GM18517 (cell line): ENCODE measurements around the gene ALG10.
"Not testable (repeated sequence)": the region's sequence is repeated elsewhere in the genome, so short reads cannot be mapped to it uniquely, and the experiment has no call there.

ENCODE experiments used
- ATAC-seq: cut with Tn5 transposase; IDR thresholded peaks from one replicate; pipeline ENCODE4 v1.9.1; 2021; ENCODE audit warnings: mild to moderate bottlenecking, moderate library complexity; ENCODE audit not compliant: unreplicated experiment

The ALG10 gene, protein sequence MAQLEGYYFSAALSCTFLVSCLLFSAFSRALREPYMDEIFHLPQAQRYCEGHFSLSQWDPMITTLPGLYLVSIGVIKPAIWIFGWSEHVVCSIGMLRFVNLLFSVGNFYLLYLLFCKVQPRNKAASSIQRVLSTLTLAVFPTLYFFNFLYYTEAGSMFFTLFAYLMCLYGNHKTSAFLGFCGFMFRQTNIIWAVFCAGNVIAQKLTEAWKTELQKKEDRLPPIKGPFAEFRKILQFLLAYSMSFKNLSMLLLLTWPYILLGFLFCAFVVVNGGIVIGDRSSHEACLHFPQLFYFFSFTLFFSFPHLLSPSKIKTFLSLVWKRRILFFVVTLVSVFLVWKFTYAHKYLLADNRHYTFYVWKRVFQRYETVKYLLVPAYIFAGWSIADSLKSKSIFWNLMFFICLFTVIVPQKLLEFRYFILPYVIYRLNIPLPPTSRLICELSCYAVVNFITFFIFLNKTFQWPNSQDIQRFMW

DNA sequence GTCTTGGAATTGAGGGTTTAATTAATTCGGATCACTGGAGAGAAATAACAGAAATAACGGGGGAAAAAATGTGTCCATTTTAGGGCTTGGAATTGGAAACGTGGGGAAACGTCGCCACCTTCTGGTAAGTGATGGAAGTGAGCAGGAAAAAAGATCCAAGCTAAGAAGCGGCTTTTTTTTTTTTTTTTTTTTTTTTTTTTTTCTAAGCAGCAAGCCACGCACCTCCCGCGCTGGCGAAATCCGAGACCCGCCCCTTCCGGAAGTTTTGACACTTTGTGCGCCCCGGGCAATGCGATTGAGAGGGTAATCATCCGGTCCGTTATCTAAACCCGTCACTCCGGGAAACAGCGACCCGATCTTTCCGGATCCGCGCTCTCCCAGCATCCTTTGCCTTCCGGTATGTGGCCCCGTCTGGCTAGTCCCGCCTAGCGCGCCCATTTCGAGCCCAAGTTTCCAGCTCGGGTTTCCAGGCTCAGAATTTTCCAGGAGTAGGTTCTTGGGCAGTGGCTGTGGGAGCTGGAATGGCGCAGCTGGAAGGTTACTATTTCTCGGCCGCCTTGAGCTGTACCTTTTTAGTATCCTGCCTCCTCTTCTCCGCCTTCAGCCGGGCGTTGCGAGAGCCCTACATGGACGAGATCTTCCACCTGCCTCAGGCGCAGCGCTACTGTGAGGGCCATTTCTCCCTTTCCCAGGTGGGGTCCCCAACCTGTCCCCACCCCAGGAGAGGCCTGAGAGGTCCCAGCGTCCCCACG, at the start of gene ALG10:
TSS of gene ALG10 (plus strand) at position 418 of the 752 bp plus-strand sequence. CDS start at position 522, 104 bp downstream.
- ATAC-seq, result peak; percentile 98

DNA sequence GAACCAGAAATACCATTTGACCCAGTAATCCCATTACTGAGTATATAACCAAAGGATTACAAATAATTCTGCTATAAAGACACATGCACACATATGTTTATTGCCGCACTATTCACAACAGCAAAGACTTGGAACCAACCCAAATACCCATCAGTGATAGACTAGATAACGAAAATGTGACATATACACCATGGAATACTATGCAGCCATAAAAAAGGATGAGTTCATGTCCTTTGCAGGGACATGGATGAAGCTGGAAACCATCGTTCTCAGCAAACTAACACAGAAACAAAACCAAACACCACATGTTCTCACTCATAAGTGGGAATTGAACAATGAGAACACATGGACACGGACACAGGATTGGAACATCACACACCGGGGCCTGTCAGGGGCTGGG, 49.4 kb upstream of the ALG10 start:
- ATAC-seq, result not testable (repeated sequence)

DNA sequence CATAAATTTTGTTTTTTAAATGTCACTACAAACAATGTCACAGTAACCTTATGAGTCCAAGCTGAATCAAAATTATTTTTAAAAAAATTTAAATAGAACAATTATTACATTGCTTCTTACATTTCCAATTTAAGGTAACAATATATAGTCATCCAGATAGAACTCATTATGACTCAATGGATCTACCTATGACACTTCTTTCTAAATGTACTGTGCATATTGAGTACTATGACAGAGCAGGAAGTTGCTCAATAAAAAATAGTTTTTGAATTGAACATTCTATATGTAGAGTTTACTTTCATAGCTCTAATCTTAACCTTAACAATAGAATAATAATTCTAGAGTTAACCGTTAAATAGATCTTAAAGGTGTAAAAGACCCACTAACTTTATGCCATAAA, 44.4 kb upstream of the ALG10 start:
- ATAC-seq, result no peak

DNA sequence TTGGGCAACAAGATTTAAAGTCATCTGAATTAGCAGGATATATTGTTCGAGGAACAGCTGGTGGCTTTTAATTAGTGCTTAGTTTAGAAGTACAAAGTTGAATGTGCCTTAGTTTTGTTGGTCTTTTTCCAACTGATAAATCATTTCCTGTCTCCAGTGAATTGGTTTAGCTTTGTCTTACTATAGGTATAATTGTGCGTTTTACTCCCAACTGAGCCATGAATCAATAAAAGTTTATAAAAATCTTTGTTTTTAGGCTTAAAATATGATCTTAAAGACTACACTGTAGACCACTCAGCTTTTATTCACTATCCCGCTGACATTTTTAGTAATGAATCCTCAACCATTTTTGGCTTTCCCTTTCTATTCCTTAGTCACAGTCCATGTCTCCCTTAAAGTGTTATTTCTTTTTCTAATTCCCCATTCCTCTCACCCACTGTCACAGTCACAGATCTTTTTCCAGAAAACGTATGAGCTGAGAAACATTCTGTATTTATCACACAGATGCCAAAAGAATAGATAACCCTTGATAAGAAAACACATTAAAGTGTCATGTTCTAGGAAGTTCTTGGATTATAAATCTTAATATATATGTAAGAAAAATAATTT, 34.0 kb upstream of the ALG10 start:
- no peak for ATAC-seq

DNA sequence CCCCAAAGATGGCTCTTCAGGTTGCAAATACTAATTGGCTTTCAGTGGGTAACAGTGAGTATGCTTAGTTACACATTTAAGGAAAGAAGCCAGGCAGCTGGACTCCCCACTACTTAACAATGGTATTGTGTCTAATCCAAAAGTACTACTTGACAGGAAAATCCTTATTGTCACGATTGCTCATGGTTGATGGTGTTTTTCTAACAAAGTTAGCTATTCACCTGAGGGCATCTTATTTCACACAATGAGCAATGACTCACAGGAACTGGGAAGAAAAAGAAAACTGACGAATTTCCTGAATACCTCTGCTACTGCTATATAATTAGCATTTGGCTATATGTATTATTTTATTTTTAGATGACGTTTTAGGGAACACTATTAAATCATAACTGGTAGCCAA, 33.4 kb upstream of the ALG10 start:
- no peak for ATAC-seq

DNA sequence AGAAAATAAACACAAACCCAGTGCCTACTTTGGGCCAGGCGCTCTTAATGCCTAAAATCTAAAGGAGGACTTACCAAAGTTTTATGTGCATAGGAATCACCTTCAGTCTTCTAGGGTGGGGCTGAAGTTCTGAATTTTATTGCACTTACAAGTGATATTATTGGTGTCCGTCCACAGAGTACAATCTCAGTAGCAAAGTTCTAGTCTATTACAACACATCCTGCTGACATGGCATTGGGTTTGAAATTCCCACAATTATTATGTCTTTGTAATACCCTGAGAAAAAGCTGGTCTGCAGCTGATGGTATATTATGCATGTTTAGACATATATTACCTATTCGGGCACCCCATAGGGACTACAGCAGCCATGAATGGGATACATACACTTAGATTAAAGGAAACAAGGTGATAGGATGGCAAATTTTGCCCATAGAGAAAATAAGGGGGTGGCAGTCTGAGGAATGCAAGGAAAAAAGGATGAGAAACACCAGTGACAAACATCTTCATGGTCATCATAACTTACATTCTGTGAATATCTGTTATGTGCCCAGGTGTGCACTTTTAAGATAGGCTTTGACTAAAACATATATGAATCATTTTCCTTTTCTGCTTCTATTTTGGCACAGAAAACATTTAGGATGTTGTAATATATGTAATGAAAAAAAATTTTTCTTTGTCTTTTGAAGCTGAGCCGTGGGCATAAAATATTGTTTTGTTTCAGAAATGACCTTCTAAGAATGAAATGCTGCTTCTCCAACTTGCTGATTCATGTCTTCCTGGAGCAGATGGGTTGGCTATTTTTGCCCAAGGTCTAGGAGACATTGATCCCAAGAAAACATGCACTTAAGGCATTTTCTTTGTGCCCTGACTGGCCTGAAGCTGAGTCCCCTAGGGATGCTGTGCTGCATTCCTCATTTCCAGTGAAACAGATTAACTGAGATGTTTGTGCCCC, 27.2 kb upstream of the ALG10 start:
- ATAC-seq, result no peak

DNA sequence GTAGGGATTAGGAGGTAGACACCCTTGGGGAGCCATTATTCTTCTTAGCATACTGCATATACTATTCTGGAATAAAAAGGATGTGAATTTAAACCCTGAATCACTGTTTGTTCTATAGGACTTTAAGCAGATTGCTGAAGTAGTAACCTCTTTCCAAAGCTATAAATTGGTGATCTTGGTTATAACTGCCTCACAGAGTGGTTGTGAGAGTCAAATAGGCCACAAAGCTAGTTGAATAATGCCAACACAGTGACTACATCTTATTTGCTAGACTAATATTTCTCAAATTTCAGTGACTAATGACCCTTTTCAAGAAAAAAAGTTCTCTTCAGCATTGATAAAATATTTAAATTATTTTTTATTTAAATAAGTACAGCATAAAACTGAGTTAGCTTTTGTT, 13.5 kb upstream of the ALG10 start:
- not testable (repeated sequence) for ATAC-seq

DNA sequence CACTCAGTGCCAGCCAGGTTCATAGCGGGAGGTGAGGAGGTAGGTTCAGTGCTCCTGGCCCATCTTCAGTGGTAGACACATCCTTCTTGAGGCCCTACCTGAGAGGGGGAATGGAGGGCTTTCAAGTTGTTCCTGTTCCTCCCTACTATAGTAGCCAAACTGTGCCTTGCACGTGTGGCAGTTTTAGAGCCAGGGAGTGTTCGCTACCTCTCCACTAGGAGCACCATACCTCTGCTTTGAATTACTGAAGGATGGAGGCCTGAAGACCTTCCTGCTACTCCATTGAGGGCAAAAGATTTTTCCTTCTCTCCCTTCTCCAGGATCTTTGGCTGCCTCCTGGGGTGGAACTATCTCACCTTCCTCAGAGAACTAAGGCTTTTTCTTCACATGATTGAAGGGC, 5.9 kb upstream of the ALG10 start:
- ATAC-seq, result no peak

DNA sequence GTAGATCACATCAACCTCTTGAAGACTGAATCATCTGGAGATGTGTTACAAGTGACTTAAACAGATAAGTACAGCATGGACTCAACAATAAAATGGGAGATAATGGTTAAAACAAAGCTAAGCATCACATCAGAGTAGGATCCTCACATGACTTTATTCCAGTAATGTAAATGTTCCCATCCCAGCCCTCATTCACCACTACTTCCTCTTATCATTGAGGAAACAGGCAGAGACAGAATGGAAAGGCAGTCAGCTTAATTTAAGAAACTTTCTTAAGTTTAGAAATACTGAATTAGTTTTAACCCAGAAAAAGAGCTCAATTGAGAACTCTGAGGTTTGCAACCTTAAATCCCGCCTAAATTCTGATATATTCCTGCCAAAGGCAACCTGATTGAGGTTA, 1.2 kb upstream of the ALG10 start:
- no peak for ATAC-seq

DNA sequence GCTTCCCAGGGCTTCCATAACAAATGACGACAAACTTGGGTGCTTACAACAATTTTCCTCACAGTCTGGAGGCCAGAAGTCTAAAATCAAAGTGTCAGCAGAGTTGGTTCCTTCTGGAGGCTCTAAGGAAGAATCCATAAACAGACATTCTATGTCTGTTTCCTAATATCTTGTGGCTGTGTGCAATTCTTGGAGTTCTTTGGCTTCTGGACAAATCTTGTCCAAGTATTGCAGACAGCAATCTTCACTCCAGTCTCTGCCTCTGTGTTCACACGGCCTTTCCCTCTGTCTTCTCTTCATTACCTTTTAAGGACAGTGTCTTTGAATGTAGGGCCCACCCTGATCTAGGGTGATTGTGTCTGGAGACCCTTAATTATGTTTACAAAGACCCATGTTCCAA, 5.4 kb downstream of the ALG10 start:
- ATAC-seq, result not testable (repeated sequence)

DNA sequence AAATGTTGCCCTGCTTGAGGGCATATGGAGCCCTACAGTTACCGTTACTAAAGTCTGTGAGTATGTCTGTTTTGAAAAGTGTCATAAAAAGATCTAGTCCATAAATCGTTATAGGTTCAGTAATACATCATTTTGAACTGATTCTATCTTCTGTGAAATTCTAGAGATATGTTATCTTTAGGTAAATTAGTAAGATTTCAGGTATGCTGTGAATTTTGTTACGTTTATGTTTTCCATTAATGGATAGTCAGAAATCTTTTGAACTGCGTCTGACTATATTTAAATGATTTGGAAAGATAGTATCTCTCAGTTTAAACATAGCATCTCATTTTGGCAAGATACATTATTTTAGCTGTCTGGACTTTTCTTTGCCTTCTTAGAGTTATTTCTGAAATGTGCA, 8.3 kb downstream of the ALG10 start:
- no peak for ATAC-seq

DNA sequence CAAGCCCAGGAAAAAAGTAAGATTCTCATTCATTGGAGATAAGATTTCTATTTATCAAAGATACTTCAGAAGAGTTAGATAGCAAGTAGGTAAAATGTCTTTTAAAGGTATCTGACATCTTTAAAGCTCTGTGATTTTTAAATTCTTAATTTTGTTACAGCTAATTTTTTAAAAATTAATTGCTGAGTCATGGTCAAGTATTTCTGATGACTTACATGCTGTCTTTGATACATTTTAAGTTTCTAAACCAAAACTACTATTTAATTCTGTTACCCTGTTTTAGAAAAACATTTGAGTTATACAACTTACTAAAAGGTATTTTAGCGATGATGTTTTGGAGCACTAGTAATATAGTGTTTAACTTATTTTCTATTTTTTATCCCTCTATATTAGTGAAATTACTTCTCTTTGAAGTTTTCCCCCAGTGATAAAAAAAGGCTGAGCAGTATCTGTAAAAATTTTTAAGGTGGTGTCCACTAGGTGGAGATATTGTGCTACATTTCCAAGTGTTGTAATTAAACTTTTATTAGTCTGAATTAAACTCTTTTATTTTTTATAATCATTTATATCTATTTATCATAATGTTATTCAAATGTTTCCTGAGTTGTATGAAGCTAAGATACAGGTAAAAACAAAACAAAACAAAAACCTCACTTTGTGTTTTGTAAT, 11.5 kb downstream of the ALG10 start:
- no peak for ATAC-seq

DNA sequence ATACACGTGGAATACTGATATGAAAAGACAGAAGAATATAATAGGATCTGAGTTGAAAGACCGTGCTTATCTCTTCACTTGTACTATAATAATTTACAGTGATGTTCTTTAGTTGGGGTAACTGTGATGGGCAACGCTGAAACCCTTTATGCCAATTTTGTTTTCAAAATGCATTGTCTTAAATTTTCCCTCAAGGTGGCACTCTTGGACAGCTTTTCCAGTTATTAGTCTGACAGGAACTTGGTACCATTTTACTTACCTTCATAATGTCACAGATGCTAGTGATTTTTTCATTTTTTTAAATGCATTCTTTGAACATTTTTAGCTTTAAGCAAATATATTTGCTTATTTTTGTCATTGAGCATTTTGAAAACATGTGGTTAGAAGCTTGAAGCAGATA, 16.1 kb downstream of the ALG10 start:
- ATAC-seq, result not testable (repeated sequence)

DNA sequence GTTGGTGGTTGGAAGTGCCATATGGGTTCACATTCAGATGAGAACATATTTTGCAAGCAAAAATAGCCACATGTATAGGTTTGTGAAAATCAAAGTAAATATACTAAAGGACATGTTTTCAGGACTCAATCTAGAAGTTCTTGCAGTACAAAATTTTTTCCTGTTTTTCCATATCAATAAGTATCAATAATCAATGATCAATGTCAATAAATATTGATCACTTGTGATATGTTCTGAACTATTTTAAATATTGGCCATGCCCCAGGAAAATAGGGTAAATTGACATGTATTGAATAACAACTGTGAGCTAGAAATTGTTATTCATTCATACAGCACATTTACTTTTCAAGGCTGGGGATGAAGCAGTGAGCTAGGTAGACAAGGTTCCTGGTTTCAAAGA, 24.3 kb downstream of the ALG10 start:
- ATAC-seq, result no peak

DNA sequence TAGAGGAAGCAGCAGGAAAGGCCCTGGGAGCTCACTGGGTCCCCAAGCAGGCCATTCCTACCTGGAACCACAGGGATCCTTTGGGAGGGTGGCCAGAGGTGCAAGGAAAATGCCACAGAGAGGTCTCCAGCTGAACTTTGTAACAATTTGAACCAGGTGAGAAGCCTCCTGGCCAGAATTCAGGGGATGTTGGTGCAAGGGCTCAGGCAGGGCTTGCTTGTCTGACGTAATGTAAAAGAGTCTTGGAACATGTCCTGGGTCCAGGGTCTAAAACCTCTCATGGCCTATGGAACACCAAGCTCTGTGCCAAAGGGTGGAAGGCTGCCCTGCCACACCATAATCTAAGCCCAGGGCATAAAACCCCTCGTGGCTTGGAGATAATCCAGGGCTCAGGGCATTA, 25.6 kb downstream of the ALG10 start:
- not testable (repeated sequence) for ATAC-seq

DNA sequence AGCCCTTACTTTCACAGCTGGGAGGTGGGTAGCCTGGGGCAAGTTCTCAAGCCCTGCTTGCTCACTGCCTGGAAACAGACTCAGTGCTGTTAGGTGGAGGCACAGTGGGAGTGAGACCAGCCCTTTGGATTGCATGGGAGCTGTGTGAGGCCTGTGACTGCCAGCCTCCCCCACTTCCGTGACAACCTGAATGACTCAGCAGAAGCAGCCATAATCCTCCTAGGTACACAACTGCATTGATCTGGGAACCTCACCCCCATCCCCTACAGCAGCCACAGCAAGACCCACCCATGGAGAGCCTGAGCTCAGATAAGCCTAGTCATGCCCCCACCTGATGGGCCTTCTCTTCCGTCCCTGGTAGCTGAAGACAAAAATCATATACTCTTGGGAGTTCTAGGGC, 26.4 kb downstream of the ALG10 start:
- no peak for ATAC-seq

DNA sequence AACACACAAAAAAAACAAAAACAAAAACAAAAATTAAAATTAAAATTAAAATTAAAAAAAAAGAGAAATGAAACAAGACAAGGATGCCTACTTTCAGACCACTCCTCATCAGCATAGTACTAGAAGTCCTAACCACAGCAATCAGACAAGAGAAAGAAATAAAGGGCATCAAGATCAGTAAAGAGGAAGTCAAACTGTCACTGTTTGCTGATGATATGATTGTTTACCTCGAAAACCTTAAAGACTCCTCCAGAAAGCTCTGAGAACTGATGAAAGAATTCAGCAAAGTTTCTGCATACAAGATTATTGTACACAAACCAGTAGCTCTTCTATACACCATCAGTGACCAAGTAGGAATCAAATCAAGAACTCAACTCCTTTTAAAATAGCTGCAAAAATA, 29.2 kb downstream of the ALG10 start:
- ATAC-seq, result no peak

DNA sequence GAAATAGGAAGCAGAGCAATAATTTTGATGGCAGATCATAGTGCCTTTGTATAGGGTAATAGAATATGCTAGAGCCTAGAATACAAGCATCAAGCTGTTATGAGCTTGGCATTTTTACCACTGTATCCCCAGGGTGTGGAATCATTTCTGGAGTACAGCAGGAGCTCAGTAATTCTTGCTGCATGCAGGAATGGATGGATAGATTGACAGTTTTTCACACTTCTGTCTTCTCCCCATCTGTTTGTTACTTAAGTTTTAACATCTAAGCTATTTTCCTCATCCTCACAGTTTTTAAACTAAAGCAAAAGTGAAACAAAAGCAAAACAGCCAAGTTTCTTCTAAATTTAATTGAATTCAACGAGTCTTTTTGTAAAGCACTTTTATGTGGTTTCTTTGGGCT, 32.6 kb downstream of the ALG10 start:
- ATAC-seq, result no peak
